PC-3 (cell line): Measurements from ENCODE around the gene F13A1.

Source experiments
- CTCF ChIP-seq: fragments of 300-600 bp; sonication (generic); conservative IDR thresholded peaks from 2 replicates; pipeline ENCODE4 v1.5.1; 2017; ENCODE audit warnings: antibody characterized with exemption, low read depth, mild to moderate bottlenecking, low read length
- EZH2 ChIP-seq: fragments of 300-600 bp; sonication (generic); IDR thresholded peaks from one replicate; pipeline ENCODE4 v1.6.1; 2017; ENCODE audit warnings: antibody characterized with exemption, mild to moderate bottlenecking, low read length; ENCODE audit not compliant: unreplicated experiment
- EZH2phosphoT487 ChIP-seq: fragments of 300-600 bp; sonication (generic); IDR thresholded peaks from 2 replicates; pipeline ENCODE4 v1.6.1; 2018; ENCODE audit warnings: mild to moderate bottlenecking, antibody characterized with exemption, low read length, borderline replicate concordance

DNA sequence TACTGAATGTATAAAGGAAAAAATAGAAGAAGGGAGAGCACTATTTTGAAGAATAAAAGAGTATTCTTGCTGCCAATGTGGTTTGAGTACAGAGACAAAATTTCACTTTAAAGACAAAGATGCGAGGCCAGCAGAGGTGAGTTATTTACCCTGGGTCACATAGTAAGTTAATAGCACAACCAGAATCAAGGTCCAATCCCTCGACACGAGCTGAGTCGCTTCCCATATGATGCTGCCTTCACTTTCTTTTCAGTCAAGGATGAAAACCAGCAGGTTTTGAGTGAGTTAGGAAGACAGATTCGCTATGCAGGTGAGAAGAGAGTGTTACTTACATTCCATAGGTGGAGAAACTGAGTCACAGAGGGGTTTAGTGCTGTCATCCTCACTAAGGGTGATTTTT is 75.8 kb downstream of the F13A1 start:
- TF ChIP-seq CTCF (no peak), EZH2phosphoT487 (no peak), EZH2 (no peak)
